Activated CD4-positive, alpha-beta T cell treated with anti-CD3 and anti-CD28 coated beads, Interleukin-2, amount 50 U/mL, for 4 hours (primary cell): ENCODE results near the gene TM9SF1.
"Not testable (repeated sequence)": the region's sequence is repeated elsewhere in the genome, so short reads cannot be mapped to it uniquely, and the experiment has no call there.

ENCODE experiments used
- DNase-seq, 2 experiments: peaks; one replicate each; pipeline ENCODE4 v3.0.0-alpha.2; 2020

The TM9SF1 gene

DNA sequence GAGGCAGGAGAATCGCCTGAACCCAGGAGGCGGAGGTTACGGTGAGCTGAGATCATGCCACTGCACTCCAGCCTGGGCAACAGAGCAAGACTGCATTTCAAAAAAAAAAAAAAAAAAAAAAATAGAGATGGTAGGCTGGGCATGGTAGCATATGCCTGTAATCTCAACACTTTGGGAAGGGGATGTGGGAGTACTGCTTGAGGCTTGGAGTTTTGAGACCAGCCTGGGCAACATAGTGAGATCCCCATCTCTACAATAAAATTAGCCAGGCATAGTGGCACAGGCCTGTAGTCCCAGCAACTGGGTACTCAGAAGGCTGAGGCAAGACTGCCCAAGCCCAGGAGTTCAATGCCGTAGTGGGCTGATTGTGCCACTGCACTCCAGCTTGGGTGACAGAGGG, 27.7 kb upstream of the TM9SF1 start:
- not testable (repeated sequence) for DNase-seq

DNA sequence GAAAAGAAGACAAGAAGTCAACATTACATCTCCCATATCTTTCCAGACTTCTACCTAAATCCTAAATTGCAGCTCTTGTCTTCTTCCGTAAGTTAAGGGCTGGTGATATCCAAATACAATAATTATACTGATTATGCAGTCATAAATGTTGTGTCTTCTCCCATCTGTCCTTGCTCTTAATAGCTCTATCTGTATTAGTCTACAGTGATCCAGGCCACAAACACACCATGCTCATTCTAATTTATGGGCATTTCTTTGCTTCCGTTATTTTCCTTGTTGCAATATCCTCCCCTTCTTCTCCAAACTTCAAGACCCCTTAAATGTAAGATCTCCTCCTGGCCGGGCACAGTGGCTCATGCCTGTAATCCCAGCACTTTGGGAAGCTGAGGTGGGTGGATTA, 24.3 kb upstream of the TM9SF1 start:
- no peak for DNase-seq

DNA sequence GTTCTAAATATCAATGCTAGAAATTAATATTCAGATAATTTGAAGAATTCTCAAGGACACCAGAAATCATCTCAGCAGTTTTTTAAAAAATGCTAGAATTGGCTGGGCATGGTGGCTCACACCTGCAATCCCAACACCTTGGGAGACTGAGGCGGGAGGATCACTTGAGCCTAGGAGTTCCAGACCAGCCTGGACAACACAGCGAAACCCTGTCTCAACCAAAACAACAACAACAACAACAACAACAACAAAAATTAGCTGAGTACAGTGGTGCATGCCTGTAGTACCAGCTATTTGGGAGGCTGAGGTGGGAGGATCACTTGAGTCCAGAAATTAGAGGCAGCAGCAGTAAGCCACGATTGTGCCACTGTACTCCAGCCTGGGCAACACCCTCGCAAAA, 23.8 kb upstream of the TM9SF1 start:
- DNase-seq, result no peak

DNA sequence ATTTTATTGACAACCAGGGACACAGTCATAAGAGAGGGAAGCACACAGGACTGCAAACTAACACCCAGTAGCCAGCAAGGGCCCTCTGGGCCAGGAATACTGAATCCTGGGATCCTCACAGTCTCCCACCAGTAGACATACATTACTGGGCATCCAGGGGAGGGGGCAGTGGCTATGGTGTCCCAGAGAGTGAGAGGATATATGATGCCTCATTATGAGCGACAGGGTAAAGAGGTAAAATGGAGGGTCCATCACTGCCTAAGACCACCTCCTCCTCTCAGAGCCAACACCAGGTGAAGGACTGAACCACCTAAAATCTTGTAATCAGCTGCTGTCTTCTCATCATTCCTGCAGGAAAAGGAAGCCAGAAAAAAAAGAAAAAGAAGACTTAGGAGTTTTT, 21.6 kb upstream of the TM9SF1 start:
- DNase-seq, result not testable (repeated sequence)

DNA sequence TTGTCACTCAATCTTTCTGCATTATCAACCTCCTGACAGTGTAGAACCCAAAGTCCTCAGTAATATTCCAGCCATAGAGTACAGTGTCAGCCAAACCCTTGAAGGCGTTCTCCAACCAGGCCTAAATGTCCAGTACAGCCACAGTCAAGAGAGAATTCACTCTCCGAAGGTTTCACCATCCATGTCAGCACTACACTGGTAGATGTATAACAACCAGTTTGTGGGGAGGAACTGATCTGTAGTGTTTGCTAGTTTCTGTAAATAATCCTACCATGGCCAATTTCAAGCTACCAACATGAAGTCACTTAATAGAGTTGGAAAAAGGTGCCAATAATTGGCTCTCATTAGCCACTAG, 21.1 kb upstream of the TM9SF1 start:
- no peak for DNase-seq

DNA sequence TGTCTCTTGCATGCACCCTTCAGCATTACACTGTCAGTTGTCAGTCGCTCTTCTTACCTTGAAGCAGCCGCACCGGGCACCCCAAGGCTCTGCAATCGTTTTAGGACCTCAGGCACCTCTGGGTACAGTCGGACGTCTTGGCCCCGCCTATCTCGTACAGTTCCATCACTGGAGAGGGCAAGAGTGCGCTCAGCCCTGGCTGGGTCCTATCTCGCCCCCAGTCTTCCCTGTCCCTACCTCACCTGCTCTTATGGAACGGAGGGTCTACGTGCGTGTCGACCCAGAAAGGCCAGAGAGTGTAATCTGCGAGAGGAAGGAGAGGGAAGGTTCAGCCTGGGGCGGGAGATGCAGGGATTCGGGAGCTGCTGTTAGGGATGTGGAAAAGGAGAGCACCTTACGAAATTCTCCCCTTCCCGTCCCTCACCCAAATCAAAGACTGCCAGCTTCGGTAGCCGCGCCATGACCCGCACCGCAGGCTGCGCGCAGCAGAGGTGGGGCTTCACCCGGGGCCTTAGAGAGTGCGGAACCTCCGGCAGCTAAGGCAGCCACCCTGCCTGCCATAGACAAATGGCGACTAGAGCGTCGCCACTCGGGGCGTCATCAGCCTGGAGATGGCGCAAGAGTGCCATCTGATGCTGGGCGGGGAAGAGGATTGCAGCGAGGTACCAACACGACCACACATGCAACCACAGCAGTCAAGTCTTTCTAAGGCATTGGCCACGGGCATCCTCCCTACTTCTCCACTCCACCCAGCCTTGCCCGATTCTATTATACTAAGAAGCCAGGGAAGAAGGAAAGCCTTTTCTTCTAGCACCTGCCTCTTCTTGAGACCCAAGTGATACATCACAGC, 20.5 kb upstream of the TM9SF1 start, which contains the start of gene MDP1:
Gene MDP1, minus strand, starts transcription at position 572 of the 850 bp plus-strand sequence. Its CDS starts 111 bp downstream, at position 461.
- peak; percentile 81 for DNase-seq

DNA sequence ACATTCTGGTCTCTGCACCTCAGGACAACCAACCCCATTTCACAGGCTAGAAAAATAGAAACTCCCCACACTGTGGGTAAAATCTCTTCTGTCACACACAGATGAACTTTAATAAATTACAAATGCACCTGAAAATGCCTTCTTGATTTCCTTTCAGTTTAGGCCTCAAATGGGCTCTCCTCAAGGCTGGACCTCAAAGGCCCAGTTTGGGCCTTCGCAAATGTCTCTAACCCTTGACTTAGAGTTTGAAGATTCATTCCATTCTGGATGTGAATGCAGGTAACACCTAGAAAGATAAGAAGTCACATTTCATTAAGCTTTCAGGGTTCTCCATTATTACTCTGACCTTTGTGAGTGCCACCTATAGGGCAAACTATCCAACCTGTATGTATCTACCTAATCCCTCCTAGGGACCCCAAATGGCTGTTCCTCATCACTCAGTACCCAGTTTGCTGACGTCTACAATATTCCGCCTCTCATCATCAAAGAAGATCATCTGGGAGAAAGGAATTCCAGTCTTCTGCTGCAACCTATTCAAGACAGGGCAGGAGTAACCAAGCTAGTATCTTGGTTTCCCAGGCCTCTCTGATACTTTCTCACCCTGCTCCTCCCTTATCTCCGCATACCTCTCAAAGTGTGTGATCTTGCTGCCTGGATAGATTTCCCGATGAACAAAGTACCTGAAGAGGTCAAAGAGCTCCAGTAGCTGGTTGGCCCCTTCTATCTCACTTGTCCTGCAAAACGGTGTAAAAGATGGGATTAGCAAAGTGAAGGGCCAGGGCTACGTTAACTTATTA, 18.8 kb upstream of the TM9SF1 start:
- DNase-seq, result no peak

DNA sequence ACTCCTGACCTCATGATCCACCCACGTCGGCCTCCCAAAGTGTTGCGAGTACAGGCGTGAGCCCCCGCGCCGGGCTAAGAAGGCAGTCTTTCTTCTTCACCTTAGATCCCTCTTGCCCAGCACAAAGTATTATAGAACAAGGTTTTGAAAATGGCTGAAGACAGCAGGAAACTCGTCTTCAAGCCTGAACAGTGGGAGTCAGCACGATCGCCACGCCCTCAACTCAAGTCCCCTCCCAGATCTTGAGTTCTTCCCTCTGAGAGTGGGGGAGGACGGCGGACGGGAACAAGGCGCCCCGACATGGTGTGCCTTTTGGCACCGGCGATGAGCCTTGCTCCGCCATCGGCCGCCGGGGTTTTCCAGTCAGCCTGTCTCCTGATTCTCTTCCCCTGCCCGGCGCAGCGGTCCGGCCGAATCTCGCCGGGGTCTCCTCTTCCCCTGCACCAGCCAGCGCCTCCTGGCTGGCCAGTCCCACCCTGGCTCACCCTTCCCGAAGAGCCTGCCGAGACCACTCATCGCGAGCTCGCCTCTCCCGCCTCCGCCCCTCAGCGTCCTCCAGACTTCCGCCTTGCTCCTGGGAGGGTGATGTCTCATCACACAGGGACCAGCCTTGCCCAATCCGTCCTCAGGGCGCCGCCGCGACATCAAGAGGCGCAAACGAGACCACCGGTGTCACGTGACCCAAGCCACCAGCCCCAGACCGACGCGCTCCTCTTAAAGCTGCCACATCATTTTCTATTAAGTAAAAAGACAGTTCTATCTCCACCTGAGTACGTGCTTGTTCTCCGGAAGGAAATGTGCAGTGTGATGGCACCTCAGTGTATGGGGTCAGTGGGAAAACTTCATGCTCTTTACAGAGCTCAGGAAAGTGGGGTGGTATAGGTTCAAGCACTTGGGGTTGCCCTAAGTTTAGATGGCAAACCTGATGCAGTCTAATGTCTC, 18.0 kb upstream of the TM9SF1 start, which contains the start of gene CHMP4A:
Gene CHMP4A, minus strand, starts transcription at position 565 of the 942 bp plus-strand sequence. Its CDS starts 49 bp downstream, at position 516.
- DNase-seq, result peak; percentile 94 to 95

DNA sequence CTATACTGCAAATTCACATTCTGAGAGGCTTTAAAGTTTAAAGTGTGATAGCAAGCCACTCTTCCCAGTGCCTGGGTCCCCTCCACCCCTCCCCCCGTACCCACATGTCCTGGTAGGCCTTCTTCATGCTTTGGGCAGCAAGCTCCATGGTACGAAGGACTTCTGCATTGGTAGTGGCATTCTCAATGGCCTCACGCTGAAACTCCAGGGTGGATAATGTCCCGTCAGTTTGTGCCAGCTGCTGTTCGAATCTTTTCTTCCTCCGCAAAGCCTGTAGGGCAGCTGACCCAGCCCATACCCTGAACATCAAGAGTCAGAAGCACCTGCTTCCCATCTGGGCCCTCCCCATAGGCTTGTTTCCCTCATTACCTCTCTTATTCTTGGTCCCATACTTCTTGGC, 16.1 kb upstream of the TM9SF1 start:
- DNase-seq, result no peak

DNA sequence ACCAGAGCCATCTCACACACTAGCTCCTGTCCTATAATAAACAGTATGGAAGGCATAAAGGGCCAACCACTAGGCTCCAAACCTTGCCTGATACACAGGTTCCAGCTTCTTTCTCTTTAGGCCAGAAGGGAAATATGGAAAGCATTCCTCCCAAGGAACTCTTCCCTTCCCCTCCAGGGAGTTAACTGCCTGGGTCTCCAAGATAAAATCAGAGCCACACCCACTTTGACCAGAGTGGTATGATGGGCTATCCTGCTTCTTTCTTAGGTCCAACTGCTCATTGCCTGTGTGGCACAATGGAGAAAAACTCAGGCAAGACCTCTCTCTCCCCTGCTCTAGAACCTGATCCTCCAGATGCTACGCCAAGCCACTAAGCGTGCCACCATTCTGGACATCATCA, 12.4 kb upstream of the TM9SF1 start:
- no peak for DNase-seq

DNA sequence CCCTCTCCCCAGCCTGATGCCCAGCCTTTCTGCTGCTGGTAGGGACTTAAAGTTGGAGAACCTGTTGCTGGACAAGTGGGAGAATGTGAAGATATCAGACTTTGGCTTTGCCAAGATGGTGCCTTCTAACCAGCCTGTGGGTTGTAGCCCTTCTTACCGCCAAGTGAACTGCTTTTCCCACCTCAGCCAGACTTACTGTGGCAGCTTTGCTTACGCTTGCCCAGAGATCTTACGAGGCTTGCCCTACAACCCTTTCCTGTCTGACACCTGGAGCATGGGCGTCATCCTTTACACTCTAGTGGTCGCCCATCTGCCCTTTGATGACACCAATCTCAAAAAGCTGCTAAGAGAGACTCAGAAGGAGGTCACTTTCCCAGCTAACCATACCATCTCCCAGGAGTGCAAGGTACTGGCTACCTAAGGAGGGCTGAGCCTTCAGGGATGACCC, 11.9 kb upstream of the TM9SF1 start:
- DNase-seq, result no peak

DNA sequence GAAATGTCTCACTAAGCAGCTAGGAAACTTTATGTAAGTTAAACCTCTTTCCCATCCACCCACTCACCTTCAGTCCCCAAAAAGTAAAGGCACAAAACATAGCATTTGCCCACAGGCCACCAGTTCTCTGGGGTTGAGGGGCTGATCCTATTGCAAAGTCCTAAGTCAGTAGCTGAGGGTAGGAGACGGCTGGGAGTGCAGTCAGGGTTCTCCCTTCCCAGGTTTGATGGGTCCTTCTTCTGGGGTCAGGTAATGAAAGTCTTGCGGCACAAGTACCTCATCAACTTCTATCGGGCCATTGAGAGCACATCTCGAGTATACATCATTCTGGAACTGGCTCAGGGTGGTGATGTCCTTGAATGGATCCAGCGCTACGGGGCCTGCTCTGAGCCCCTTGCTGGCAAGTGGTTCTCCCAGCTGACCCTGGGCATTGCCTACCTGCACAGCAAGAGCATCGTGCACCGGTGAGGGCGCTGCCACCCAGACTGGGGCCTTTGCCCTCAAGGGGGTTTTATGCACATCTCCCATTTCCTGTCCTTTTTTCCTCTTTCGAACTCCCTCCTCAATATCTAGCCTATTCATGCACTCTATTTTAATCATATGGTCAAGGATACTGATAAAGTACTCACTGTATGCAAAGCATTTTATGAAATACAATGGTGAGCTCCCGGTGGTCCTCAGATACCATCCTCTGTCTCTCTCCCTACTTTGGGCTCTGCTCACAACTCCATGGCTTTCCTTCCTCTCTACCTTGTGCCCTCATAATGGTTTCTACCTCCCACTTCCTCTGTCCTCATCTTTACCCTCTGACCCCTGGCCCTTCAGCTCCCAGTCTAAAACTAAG, 11.2 kb upstream of the TM9SF1 start:
- no peak for DNase-seq

DNA sequence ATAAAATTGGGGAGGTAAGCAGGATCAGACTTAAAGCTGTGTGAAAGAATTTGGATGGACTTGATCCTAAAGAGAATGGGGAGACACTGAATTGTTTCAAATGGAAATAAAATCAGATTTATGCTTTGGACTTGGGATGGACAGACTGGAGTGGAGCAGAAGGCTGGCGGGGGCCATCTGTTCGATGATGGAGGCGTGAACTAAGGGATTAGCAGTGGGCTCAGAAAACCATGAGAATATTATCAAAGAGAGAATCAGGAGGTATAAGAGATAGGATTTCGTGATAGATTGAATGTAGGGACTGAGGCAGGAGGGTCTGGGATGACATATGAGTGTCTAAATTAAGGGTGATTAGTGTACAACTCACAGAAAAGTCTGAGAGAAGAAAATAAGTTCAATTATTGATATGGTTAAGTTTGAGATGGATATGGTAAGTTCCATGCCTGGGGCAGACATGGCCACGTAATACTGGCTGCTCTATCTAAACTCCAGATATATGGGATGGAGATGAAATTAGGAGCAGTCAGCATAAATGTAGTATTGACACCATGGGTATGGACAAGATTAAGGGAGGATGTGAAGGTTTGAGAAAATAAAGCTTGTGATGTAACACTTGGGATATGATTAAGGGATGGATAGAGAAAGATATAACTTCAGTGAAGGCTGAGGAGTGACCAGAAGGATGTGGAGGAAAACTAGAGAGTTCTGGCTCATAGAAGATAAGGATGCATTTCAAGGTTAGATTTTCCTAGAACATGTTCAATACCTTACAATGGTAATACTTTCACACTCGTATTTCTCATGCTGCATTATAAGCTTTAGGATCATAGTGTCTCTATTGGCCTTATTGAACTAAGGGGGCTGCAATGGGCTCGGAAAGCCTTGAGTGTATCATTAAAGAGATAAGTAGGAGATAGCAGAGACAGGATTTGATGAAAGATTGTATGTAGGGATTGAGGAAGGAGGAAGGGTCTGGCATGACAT, 9.2 kb upstream of the TM9SF1 start:
- DNase-seq, result no peak

DNA sequence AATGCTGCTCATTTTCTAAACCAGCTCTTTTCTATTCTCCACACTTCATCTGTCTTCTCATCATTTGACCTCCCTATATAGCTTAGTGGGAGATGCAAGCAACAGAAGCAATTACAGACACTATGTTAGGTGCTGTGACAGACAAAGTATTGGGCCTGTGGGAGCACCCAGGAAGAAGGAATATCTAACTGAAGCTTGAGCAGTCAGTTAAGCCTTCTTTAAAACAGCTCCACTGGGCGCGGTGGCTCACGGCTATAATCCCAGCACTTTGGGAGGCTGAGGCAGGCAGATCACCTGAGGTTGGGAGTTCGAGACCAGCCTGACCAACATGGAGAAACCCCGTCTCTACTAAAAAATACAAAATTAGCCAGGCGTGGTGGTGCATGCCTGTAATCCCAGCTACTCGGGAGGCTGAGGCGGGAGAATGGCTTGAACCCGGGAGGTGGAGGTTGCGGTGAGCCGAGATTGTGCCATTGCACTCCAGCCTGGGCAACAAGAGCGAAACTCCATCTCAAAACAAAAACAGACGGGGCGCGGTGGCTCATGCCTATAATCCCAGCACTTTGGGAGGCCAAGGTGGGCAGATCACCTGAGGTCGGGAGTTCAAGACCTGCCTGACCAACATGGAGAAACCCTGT, 8.1 kb upstream of the TM9SF1 start:
- DNase-seq, result not testable (repeated sequence)

DNA sequence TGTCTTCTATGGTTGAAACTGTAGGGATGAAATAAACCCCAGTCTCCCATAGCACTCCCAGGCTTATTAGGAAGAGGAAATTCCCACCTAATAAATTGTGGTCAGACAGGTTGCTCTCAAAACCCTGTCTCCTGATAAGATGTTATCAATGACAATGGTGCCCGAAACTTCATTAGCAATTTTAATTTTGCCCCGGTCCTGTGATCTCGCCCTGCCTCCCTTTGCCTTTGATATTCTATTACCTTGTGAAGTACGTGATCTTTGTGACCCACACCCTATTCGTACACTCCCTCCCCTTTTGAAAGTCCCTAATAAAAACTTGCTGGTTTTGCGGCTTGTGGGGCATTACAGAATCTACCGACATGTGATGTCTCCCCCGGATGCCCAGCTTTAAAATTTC, 7.3 kb upstream of the TM9SF1 start:
- DNase-seq, result not testable (repeated sequence)

DNA sequence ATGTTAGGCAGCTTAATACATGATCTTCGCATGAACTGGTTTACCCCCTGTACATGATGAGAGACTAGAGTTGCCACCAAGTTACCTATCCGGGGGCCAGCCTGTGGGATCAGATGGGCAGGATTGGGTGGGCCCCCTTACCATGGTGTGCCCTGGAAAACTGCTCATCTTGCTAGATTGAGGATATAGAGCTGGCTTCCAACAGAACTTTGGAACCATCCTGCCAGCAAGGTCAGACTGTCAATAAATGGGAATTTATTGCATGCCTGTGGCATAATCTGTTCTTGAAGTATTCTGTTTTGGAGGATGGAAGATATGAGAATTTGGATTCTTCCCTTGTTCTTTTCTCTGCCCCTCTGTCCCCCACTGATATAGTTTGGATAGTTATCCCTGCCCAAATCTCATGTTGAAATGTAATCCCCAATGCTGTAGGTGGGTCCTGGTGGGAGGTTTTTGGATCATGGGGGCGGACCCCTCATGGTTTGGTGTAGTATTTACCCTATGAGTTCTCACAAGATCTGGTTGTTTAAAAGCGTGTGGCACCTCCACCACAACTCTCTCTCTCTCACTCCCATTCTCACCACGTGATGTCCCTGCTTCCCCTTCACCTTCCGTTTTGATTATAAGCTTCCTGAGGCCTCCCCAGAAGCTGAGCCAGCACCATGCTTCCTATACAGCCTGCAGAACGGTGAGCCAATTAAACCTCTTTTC, 3.7 kb upstream of the TM9SF1 start:
- DNase-seq, result no peak

DNA sequence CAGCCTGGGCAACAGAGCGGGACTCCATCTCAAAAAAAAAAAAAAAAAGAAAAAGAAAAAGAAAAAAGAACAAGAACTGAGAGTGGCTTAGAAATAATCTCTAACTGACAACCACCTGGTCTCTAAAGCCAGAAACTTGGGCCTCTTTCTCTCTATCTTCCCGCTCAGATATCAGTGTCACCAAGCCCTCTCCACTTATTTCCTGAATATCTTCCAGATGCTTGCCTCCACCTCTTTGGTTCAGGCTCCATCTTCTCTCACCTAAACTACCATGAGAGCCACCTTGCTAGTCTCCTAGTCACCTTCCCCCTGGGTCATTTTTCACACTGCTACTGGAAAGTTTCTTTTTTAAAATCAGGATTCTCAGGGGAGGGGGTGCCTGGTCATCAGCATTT, 1.8 kb upstream of the TM9SF1 start:
- DNase-seq, result no peak

DNA sequence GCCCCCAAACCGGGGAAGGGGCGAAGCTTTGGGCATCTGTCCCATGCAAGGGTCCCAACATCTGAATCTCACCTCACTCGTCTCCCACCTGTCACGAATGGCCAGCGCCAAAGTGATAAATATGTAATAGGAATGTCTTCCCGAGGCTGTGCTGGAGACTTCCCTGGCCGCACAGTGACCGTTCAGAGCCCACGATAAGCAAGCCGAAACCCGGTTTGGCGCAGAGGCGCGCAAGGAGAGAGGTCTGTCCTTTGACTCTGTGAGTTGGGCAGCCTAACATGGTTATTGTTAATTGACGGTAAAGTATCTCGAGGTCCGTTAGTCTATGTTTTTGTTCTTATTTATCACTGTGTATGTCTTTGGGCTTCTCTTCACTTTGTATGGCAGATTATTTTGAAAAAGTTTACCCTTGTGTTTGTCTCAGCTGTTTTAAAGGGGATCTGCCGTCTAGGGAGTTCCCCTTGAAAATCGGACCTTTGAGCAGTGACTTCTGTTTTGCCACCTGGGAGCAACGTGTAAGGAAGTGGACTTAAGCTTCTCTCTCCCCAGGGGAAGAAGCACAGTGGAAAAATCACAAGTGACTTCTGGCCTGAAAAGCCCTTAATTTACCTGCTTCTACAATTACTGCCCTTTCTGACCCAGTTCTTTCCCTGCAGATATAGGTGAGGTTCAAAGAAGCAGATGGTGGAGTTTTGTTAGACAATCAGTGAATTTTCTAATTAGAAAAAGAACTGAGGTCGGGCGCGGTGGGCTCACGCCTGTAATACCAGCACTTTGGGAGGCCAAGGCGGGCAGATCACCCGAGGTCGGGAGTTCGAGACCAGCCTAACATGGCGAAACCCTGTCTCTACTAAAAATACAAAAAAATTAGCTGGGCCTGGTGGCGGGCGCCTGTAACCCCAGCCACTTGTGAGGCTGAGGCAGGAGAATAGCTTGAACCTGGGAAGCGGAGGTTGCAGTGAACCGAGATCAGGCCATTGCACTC, 1.1 kb upstream of the TM9SF1 start:
- DNase-seq, result no peak
